ENCODE data around the gene SLC13A1. TPM values are rescaled to one million over a fixed set of nuclear protein-coding genes. Genes with fewer than 3 reads are reported as not detected.

SLC13A1 gene
- not detected for total RNA-seq

GRCh38 chr7:123199883-123200282, at the start of gene SLC13A1:
TSS of gene SLC13A1 (minus strand) at chr7:123199969. CDS start at chr7:123199946, 23 bp downstream.
- 83 to 87% methylated on average over 4 of the region's 4 CpGs for WGBS, 2 donors
- H3K4me3 ChIP-seq (ENCODE audit: low read depth, poor library complexity, severe bottlenecking) = no peak within 1 kb of the TSS
- TF ChIP-seq, protein P1, sequence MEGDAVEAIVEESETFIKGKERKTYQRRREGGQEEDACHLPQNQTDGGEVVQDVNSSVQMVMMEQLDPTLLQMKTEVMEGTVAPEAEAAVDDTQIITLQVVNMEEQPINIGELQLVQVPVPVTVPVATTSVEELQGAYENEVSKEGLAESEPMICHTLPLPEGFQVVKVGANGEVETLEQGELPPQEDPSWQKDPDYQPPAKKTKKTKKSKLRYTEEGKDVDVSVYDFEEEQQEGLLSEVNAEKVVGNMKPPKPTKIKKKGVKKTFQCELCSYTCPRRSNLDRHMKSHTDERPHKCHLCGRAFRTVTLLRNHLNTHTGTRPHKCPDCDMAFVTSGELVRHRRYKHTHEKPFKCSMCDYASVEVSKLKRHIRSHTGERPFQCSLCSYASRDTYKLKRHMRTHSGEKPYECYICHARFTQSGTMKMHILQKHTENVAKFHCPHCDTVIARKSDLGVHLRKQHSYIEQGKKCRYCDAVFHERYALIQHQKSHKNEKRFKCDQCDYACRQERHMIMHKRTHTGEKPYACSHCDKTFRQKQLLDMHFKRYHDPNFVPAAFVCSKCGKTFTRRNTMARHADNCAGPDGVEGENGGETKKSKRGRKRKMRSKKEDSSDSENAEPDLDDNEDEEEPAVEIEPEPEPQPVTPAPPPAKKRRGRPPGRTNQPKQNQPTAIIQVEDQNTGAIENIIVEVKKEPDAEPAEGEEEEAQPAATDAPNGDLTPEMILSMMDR (IDR thresholded peaks at IDR 0.05) = no peak
- TF ChIP-seq POLR2A (IDR thresholded peaks at IDR 0.05) = no peak
- DNase-seq (ENCODE audit: low spot score in 2 of 2) = no peak
- intact Hi-C loops (cut with DNase I; ENCODE audit: low total_unique reads) = no loop called here

GRCh38 chr7:123244768-123245167, 45.0 kb upstream of the SLC13A1 start:
- TF ChIP-seq POLR2A (IDR thresholded peaks at IDR 0.05) = no peak
- TF ChIP-seq, protein P1 (IDR thresholded peaks at IDR 0.05) = no peak
- no peak for DNase-seq (ENCODE audit: low spot score in 2 of 2)
- no peak overlapping the region for H3K4me3 ChIP-seq (ENCODE audit: low read depth, poor library complexity, severe bottlenecking)
- 53 to 70% methylated on average over 1 of the region's 1 CpG for WGBS, 2 donors
- intact Hi-C loops (cut with DNase I; ENCODE audit: low total_unique reads) = no loop called here

- WGBS, 2 donors = 31 to 36% methylated on average over 5 of the region's 5 CpGs
- no peak overlapping the region for H3K4me3 ChIP-seq (ENCODE audit: low read depth, poor library complexity, severe bottlenecking)
- TF ChIP-seq, protein P1 (IDR thresholded peaks at IDR 0.05) = no peak
- TF ChIP-seq POLR2A (IDR thresholded peaks at IDR 0.05) = no peak
- intact Hi-C loops (cut with DNase I; ENCODE audit: low total_unique reads) = no loop called here
- DNase-seq (ENCODE audit: low spot score in 2 of 2) = no peak
Observed at GRCh38 chr7:123242467-123243092, 42.8 kb upstream of the SLC13A1 start.

GRCh38 chr7:123241809-123242208, 42.0 kb upstream of the SLC13A1 start:
- intact Hi-C loops (cut with DNase I; ENCODE audit: low total_unique reads) = no loop called here
- DNase-seq (ENCODE audit: low spot score in 2 of 2) = no peak
- no peak overlapping the region for H3K4me3 ChIP-seq (ENCODE audit: low read depth, poor library complexity, severe bottlenecking)
- TF ChIP-seq POLR2A (IDR thresholded peaks at IDR 0.05) = no peak
- TF ChIP-seq, protein P1 (IDR thresholded peaks at IDR 0.05) = no peak
- WGBS, 2 donors = 76 to 84% methylated on average over 3 of the region's 3 CpGs

GRCh38 chr7:123231021-123232000, 31.5 kb upstream of the SLC13A1 start:
- intact Hi-C loops (cut with DNase I; ENCODE audit: low total_unique reads) = no loop called here
- no peak overlapping the region for H3K4me3 ChIP-seq (ENCODE audit: low read depth, poor library complexity, severe bottlenecking)
- 53 to 62% methylated on average over 4 of the region's 4 CpGs for WGBS, 2 donors
- no peak for DNase-seq (ENCODE audit: low spot score in 2 of 2)
- TF ChIP-seq, protein P1 (IDR thresholded peaks at IDR 0.05) = no peak
- no peak for TF ChIP-seq POLR2A (IDR thresholded peaks at IDR 0.05)

Measured in lower leg skin (tissue), 4 donors.